HepG2 (cell line): Measurements from ENCODE around the gene ATE1. TPM values are rescaled to one million over a fixed set of nuclear protein-coding genes. Genes with fewer than 3 reads are reported as not detected.

Experiments
- ATAC-seq: fragments of 200-7000 bp; cut with Tn5 transposase; 3 replicates; pipeline ENCODE4 v1.9.1; 2020; ENCODE audit warnings: mild to moderate bottlenecking, moderate library complexity
- BruUV-seq: library from RNA; stranded (reverse); fragments of 400-500 nt; replicated peaks from 2 replicates; lab custom pipeline; 2021; lab: Mats Ljungman, UMichigan
- CTCF ChIA-PET: fragments of 300-600 bp; formaldehyde crosslinking; extraction: SDS; loops from one replicate; lab custom pipeline; 2021; ENCODE audit warnings: low total read pairs, inconsistent platforms, low intra/inter-chr PET ratio; lab: Yijun Ruan, JAX
- POLR2A ChIA-PET: fragments of 350-600 bp; sonication (Branson Sonifier 250); formaldehyde crosslinking; loops from one replicate; lab custom pipeline; 2020; ENCODE audit warnings: antibody characterized with exemption, inconsistent platforms; lab: Yijun Ruan, JAX
- DNase-seq: peaks from one replicate; pipeline ENCODE4 v3.0.0-alpha.2; 2015; ENCODE audit warnings: low spot score
- FAIRE-seq: peaks from 3 replicates; lab custom pipeline; 2011; peaks lifted over from hg19 to GRCh38; lab: Jason Lieb, UNC
- H2AFZ ChIP-seq: one replicate; pipeline ENCODE4 v1.6.1; 2011; ENCODE audit warnings: low read length, inconsistent platforms
- H3K27ac ChIP-seq: fragments of 300-600 bp; 3 replicates; pipeline ENCODE4 v1.8.0; 2011; ENCODE audit warnings: mixed run types, mild to moderate bottlenecking, mixed read lengths, low read length, inconsistent platforms; ENCODE audit not compliant: insufficient read depth; ENCODE audit errors: extremely low read length
- H3K27me3 ChIP-seq, 2 experiments: fragments of 200-600 bp in 1 of 2; 2 replicates in 1 of 2; 3 replicates in 1 of 2; pipeline versions ENCODE4 v1.6.0 to v1.8.0; 2011; ENCODE audit warnings: low read length in 2 of 2, mild to moderate bottlenecking in 2 of 2, moderate library complexity in 2 of 2, inconsistent platforms in 1 of 2; ENCODE audit not compliant: insufficient read depth in 2 of 2, control insufficient read depth in 1 of 2
- H3K36me3 ChIP-seq, 2 experiments: fragments of 200-600 bp in 1 of 2; replicated peaks in 1 of 2; 2 replicates in 1 of 2; 3 replicates in 1 of 2; pipeline versions ENCODE4 v1.5.1 to v1.8.0; 2011; ENCODE audit warnings: low read length in 2 of 2, inconsistent platforms in 1 of 2; ENCODE audit not compliant: insufficient read depth in 2 of 2, control insufficient read depth in 1 of 2
- H3K4me1 ChIP-seq: 2 replicates; pipeline ENCODE4 v1.5.1; 2012; ENCODE audit warnings: low read length, inconsistent platforms; ENCODE audit not compliant: insufficient read depth
- H3K4me2 ChIP-seq: 2 replicates; pipeline ENCODE4 v1.6.0; 2011; ENCODE audit warnings: low read depth, low read length, inconsistent platforms
- H3K4me3 ChIP-seq, 3 experiments: fragments of 200-600 bp in 1 of 3; sonication (generic), shearing (Covaris generic) in 1 of 3; replicated peaks in 1 of 3; 2 replicates each; pipeline ENCODE4 v1.5.1; 2011 to 2016; ENCODE audit warnings: low read length in 3 of 3, inconsistent platforms in 2 of 3, low read depth in 2 of 3, mild to moderate bottlenecking in 2 of 3, control low read depth in 1 of 3, mixed read lengths in 1 of 3; ENCODE audit not compliant: insufficient read depth in 1 of 3
- H3K79me2 ChIP-seq: one replicate; pipeline ENCODE4 v1.6.1; 2011; ENCODE audit warnings: low read length, inconsistent platforms; ENCODE audit not compliant: insufficient read depth
- H3K9ac ChIP-seq: 2 replicates; pipeline ENCODE4 v1.6.0; 2011; ENCODE audit warnings: mild to moderate bottlenecking, low read depth, low read length, inconsistent platforms; ENCODE audit not compliant: insufficient read depth
- H3K9me3 ChIP-seq: 2 replicates; pipeline ENCODE4 v1.5.1; 2012; ENCODE audit warnings: mild to moderate bottlenecking, low read length
- H4K20me1 ChIP-seq: 2 replicates; pipeline ENCODE4 v1.6.0; 2011; ENCODE audit warnings: inconsistent platforms, mild to moderate bottlenecking, low read length, moderate library complexity; ENCODE audit not compliant: insufficient read depth
- FOSL1 ChIP-seq: sonication (generic); formaldehyde crosslinking; IDR thresholded peaks from 2 replicates; pipeline ENCODE4 v1.9.0; 2021; ENCODE audit warnings: missing genetic modification reagents, borderline replicate concordance
- HMGA1 ChIP-seq: sonication (generic); formaldehyde crosslinking; conservative IDR thresholded peaks from 2 replicates; pipeline ENCODE4 v1.4.0; 2020; ENCODE audit warnings: missing genetic modification reagents
- MAFK ChIP-seq, 2 experiments: IDR thresholded peaks in 1 of 2; conservative IDR thresholded peaks in 1 of 2; 2 replicates each; pipeline ENCODE4 v1.6.1; 2011; ENCODE audit warnings: improper control_type of control experiment in 2 of 2, low read length in 2 of 2
- PTBP1 ChIP-seq: fragments of 200-400 bp; formaldehyde crosslinking; IDR thresholded peaks from 2 replicates; pipeline ENCODE4 v1.6.1; 2018; ENCODE audit warnings: low read length, low read depth; ENCODE audit not compliant: poor library complexity, severe bottlenecking
- SIX4 ChIP-seq: sonication (generic); formaldehyde crosslinking; IDR thresholded peaks from 2 replicates; pipeline ENCODE4 v1.4.0; 2020; ENCODE audit warnings: missing genetic modification reagents
- TCF7L2 ChIP-seq: IDR thresholded peaks from 2 replicates; pipeline ENCODE4 v1.6.1; 2011; ENCODE audit warnings: mild to moderate bottlenecking, low read depth, low read length, moderate library complexity
- ZFP37 ChIP-seq: sonication (generic); formaldehyde crosslinking; IDR thresholded peaks from 2 replicates; pipeline ENCODE4 v1.4.0; 2020; ENCODE audit warnings: missing genetic modification reagents, borderline replicate concordance
- ZNF230 ChIP-seq: sonication (generic); formaldehyde crosslinking; IDR thresholded peaks from 2 replicates; pipeline ENCODE4 v1.4.0; 2020; ENCODE audit warnings: mild to moderate bottlenecking, missing genetic modification reagents
- ZNF253 ChIP-seq: sonication (generic); formaldehyde crosslinking; IDR thresholded peaks from 2 replicates; pipeline ENCODE4 v1.8.0; 2022; ENCODE audit warnings: mild to moderate bottlenecking, missing genetic modification reagents, borderline replicate concordance
- ZNF446 ChIP-seq: sonication (generic); formaldehyde crosslinking; IDR thresholded peaks from 2 replicates; pipeline ENCODE4 v1.5.0; 2020; ENCODE audit warnings: mild to moderate bottlenecking, missing genetic modification reagents
- ZNF607 ChIP-seq: sonication (generic); formaldehyde crosslinking; IDR thresholded peaks from 2 replicates; pipeline ENCODE4 v1.5.1; 2020; ENCODE audit warnings: missing genetic modification reagents, mild to moderate bottlenecking, borderline replicate concordance
- ZNF619 ChIP-seq: sonication (generic); formaldehyde crosslinking; IDR thresholded peaks from 2 replicates; pipeline ENCODE4 v1.4.0; 2020; ENCODE audit warnings: mild to moderate bottlenecking, missing genetic modification reagents
- ZNF672 ChIP-seq: sonication (generic); formaldehyde crosslinking; IDR thresholded peaks from 2 replicates; pipeline ENCODE4 v1.8.1; 2022; ENCODE audit warnings: missing genetic modification reagents
- WGBS: methylation state at CpG from one replicate; pipeline ENCODE4 v1.1.6; 2017; ENCODE audit warnings: low lambda C conversion rate; 5-methylcytosine and 5-hydroxymethylcytosine counted together
- in situ Hi-C: cut with HindIII; loops from 2 replicates; pipeline ENCODE4 v1.10.0; 2017; ENCODE audit warnings: low pct_unique_long_range_greater_than_20kb; ENCODE audit not compliant: extremely low pct_ligation_motif_present
- intact Hi-C: fragments of 100-400 bp; cut with micrococcal nuclease; formaldehyde crosslinking; loops from one replicate; pipeline ENCODE4 v1.10.0; 2022; ENCODE audit not compliant: unreplicated experiment
- polyA plus RNA-seq, 8 experiments: library from polyadenylated mRNA; depleted of rRNA in 3 of 8; stranded (reverse) in 7 of 8; unstranded in 1 of 8; fragments of >200 nt; fragmentation: Illumina TruSeq in 4 of 8; extraction: Trizol in 4 of 8; gene quantifications; 2 replicates each; pipeline versions ENCODE4 v1.2.1 to v1.2.3, GENCODE V29; 2011 to 2016; ENCODE audit warnings: low read depth in 4 of 8, missing spikeins in 1 of 8, mixed read lengths in 1 of 8; ENCODE audit not compliant: insufficient read depth in 1 of 8
- total RNA-seq, 5 experiments: library from RNA; depleted of rRNA; stranded (reverse); fragments of >200 nt; fragmentation: Illumina TruSeq; extraction: Trizol; gene quantifications; 2 replicates each; pipeline ENCODE4 v1.2.3, GENCODE V29; 2016; ENCODE audit warnings: low read depth in 1 of 5
- TF ChIP-seq, protein P1 (sequence below): sonication (generic); formaldehyde crosslinking; IDR thresholded peaks from 2 replicates; pipeline ENCODE4 v1.5.1; 2020; ENCODE audit warnings: missing genetic modification reagents, mild to moderate bottlenecking, borderline replicate concordance
- TF ChIP-seq, protein P2 (sequence below): sonication (generic); formaldehyde crosslinking; conservative IDR thresholded peaks from 2 replicates; pipeline ENCODE4 v1.5.0; 2020; ENCODE audit warnings: missing genetic modification reagents
- TF ChIP-seq, protein P3 (sequence below): IDR thresholded peaks from 2 replicates; pipeline ENCODE4 v1.6.1; 2012; ENCODE audit warnings: inconsistent platforms
- TF ChIP-seq, protein P4 (sequence below): sonication (generic); formaldehyde crosslinking; IDR thresholded peaks from 2 replicates; pipeline ENCODE4 v1.8.0; 2023; ENCODE audit warnings: mild to moderate bottlenecking, missing genetic modification reagents
- TF ChIP-seq, protein P5 (sequence below): sonication (generic); formaldehyde crosslinking; IDR thresholded peaks from 2 replicates; pipeline ENCODE4 v1.5.0; 2020; ENCODE audit warnings: missing genetic modification reagents

The ATE1 gene
- total and polyA plus RNA-seq, 2 of the 13 experiments (the other 11 are each of a cell fraction or from before 2014, with no cell fraction given) = 17.5 to 42.2 TPM

DNA sequence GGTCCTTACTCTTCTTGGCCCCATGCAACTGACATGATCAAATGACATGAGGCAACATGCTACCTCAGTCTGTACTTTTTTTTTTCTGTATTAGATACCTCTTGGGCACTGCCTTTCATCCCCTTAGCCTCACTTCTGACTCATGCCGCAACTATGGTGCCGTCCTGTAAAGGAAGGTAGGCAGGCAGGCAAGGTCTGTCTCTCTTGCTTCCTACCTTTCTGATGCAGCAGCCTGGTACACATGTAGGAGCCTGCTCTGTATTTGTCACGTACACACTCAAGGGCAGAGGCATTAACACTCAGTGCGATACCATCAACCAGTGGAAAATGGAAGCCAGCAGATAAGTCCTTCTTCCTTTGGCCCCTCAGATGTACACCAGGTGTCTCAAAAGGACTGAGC, 146.7 kb downstream of the ATE1 start (continued):
- TF ChIP-seq, protein P1, sequence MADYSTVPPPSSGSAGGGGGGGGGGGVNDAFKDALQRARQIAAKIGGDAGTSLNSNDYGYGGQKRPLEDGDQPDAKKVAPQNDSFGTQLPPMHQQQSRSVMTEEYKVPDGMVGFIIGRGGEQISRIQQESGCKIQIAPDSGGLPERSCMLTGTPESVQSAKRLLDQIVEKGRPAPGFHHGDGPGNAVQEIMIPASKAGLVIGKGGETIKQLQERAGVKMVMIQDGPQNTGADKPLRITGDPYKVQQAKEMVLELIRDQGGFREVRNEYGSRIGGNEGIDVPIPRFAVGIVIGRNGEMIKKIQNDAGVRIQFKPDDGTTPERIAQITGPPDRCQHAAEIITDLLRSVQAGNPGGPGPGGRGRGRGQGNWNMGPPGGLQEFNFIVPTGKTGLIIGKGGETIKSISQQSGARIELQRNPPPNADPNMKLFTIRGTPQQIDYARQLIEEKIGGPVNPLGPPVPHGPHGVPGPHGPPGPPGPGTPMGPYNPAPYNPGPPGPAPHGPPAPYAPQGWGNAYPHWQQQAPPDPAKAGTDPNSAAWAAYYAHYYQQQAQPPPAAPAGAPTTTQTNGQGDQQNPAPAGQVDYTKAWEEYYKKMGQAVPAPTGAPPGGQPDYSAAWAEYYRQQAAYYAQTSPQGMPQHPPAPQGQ (CRISPR knock-in tag) = no peak
- TF ChIP-seq ZFP37 (CRISPR knock-in tag) (no peak), HMGA1 (CRISPR knock-in tag) (no peak), ZNF253 (no peak)
- TF ChIP-seq, protein P2, sequence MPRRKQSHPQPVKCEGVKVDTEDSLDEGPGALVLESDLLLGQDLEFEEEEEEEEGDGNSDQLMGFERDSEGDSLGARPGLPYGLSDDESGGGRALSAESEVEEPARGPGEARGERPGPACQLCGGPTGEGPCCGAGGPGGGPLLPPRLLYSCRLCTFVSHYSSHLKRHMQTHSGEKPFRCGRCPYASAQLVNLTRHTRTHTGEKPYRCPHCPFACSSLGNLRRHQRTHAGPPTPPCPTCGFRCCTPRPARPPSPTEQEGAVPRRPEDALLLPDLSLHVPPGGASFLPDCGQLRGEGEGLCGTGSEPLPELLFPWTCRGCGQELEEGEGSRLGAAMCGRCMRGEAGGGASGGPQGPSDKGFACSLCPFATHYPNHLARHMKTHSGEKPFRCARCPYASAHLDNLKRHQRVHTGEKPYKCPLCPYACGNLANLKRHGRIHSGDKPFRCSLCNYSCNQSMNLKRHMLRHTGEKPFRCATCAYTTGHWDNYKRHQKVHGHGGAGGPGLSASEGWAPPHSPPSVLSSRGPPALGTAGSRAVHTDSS (CRISPR knock-in tag) = no peak

DNA sequence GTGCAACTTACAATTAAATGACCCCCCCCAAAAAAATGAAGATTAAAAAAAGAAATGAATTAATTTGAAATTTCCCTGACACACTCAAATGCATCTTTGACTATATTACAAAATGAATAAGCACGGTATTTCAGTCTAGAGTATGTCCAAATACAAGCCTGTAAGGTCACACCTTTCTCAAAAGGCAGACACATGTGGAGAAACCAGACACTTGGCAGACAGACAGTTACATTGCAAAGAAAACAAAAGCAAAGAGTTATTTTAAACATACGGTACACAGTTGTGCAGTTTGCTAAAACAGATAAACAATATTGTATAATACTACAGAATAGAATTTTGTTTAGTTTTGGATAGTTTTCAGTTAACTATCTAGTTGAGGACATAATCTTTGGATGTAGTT, 153.0 kb downstream of the ATE1 start:
- Histone ChIP-seq H3K4me1 (peaks cover 29% of the 10 kb centered on the region), H3K36me3 (peaks cover 3 to 7% of the 10 kb centered on the region in 2 experiments; a peak in 4 of 5 replicates), H3K27ac (no peak overlapping the region), H3K27me3 (no peaks in the 10 kb centered on the region), H3K9ac (no peak overlapping the region), H3K4me3 (no peak overlapping the region), H3K4me2 (no peak overlapping the region), H4K20me1 (no peaks in the 10 kb centered on the region), H2AFZ (no peak overlapping the region), H3K79me2 (no peaks in the 10 kb centered on the region), H3K9me3 (no peaks in the 10 kb centered on the region)
- in situ Hi-C loops = no loop called here
- FAIRE-seq = no peak
- CTCF ChIA-PET = no interaction called here
- 76% methylated on average over 2 of the region's 2 CpGs for WGBS
- intact Hi-C loops = no loop called here
- DNase-seq = no peak
- BruUV-seq = no TSS peak
- POLR2A ChIA-PET = no interaction called here
- no peak for ATAC-seq
- TF ChIP-seq ZNF230 (CRISPR knock-in tag) (no peak), ZNF619 (CRISPR knock-in tag) (no peak), ZNF672 (CRISPR knock-in tag) (no peak), MAFK (conservative IDR thresholded peaks at IDR 0.05 in 1 of 2, IDR thresholded peaks at IDR 0.05 in 1 of 2; ENCODE audit: low read length in 2 of 2) (no peak), TCF7L2 (no peak), ZNF607 (CRISPR knock-in tag) (no peak), ZNF446 (no peak), PTBP1 (no peak), SIX4 (CRISPR knock-in tag) (no peak), FOSL1 (CRISPR knock-in tag) (no peak)
- TF ChIP-seq, protein P3, sequence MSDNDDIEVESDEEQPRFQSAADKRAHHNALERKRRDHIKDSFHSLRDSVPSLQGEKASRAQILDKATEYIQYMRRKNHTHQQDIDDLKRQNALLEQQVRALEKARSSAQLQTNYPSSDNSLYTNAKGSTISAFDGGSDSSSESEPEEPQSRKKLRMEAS = no peak
- TF ChIP-seq, protein P4, sequence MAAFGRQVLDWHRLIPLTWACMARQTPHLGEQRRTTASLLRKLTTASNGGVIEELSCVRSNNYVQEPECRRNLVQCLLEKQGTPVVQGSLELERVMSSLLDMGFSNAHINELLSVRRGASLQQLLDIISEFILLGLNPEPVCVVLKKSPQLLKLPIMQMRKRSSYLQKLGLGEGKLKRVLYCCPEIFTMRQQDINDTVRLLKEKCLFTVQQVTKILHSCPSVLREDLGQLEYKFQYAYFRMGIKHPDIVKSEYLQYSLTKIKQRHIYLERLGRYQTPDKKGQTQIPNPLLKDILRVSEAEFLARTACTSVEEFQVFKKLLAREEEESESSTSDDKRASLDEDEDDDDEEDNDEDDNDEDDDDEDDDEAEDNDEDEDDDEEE (CRISPR knock-in tag) = no peak
- TF ChIP-seq, protein P5, sequence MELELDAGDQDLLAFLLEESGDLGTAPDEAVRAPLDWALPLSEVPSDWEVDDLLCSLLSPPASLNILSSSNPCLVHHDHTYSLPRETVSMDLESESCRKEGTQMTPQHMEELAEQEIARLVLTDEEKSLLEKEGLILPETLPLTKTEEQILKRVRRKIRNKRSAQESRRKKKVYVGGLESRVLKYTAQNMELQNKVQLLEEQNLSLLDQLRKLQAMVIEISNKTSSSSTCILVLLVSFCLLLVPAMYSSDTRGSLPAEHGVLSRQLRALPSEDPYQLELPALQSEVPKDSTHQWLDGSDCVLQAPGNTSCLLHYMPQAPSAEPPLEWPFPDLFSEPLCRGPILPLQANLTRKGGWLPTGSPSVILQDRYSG (CRISPR knock-in tag) = no peak
